Measurements from ENCODE around the gene GUCY1A1. TPM values are rescaled to one million over a fixed set of nuclear protein-coding genes. Genes with fewer than 3 reads are reported as not detected.
"Not testable (repeated sequence)": the region's sequence is repeated elsewhere in the genome, so short reads cannot be mapped to it uniquely, and the experiment has no call there.

Gene GUCY1A1
- total RNA-seq, 6 experiments from 2014 or later: 3.7 to 7.8 (median 6.5) TPM

DNA sequence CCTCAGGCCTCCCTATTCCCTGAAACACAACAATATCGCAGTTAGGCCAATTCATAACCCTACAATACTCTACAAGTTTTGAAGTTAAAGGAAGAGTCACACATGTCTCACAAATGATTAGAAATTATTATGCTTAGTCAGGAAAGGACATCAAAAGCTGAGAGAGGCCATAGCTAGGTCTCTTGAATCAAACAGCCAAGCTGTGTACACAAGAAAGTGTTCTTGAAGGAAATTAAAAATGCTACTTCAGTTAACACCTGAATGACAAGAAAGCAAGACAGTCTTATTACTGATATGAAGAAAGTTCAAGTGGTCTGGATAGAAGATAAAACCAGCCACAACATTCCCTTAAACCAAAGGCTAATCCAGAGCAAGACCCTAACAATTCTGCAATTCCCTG, 23.6 kb upstream of the GUCY1A1 start:
- intact Hi-C loops (cut with DNase I): no loop called here
- Histone ChIP-seq H3K36me3 (no peaks in the 10 kb centered on the region), H3K27ac (no peak overlapping the region), H3K4me1 (no peaks in the 10 kb centered on the region), H3K4me3 (no peak overlapping the region), H3K9me3 (no peaks in the 10 kb centered on the region), H3K27me3 (no peaks in the 10 kb centered on the region)
- WGBS (ENCODE audit: insufficient coverage, low coverage, low lambda C conversion rate, missing lambda C conversion rate): 84% methylated on average over 1 of the region's 1 CpG
- ATAC-seq: no peak
- DNase-seq: no peak
- no peak for TF ChIP-seq POLR2A (IDR thresholded peaks at IDR 0.05)
- no peak for TF ChIP-seq CTCF (IDR thresholded peaks at IDR 0.05)

GRCh38 chr4:155646001-155646400, 20.6 kb upstream of the GUCY1A1 start:
- Histone ChIP-seq H3K27ac (no peak overlapping the region), H3K9me3 (no peaks in the 10 kb centered on the region), H3K27me3 (no peaks in the 10 kb centered on the region), H3K36me3 (no peaks in the 10 kb centered on the region), H3K4me1 (no peaks in the 10 kb centered on the region), H3K4me3 (no peak overlapping the region)
- 46% methylated on average over 2 of the region's 2 CpGs for WGBS (ENCODE audit: insufficient coverage, low coverage, low lambda C conversion rate, missing lambda C conversion rate)
- intact Hi-C loops (cut with DNase I): no loop called here
- no peak for ATAC-seq
- TF ChIP-seq CTCF (IDR thresholded peaks at IDR 0.05): no peak
- no peak for TF ChIP-seq POLR2A (IDR thresholded peaks at IDR 0.05)
- no peak for DNase-seq

- H3K4me1 ChIP-seq; H3K27ac ChIP-seq; ATAC-seq; H3K27me3 ChIP-seq; DNase-seq; intact Hi-C loops (cut with DNase I); H3K4me3 ChIP-seq; H3K9me3 ChIP-seq; H3K36me3 ChIP-seq: not testable (repeated sequence)
- WGBS (ENCODE audit: insufficient coverage, low coverage, low lambda C conversion rate, missing lambda C conversion rate): 88% methylated on average over 4 of the region's 4 CpGs
Observed at GRCh38 chr4:155650785-155651184, 15.9 kb upstream of the GUCY1A1 start.

DNA sequence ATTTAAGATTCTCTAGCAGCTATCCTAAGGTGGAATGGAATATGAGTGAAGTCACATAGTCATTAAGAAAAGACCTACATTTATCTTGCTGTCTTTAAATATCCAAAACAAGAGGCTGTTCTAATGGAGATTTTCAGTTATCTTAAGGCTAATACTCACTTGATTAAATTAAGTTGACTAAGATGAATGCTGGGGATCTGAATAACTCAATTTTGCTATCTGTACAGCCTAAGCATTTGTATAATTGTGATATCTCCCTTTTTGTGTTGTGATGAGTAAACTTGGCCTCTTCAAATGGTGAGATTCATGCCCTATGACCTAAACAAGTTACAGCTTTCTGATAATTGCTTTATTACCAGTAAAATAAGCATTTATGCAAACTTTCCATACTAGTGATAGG, 13.6 kb upstream of the GUCY1A1 start:
- DNase-seq (no peak), ATAC-seq (no peak)
- TF ChIP-seq CTCF (IDR thresholded peaks at IDR 0.05) (no peak), POLR2A (IDR thresholded peaks at IDR 0.05) (no peak)
- H3K9me3 ChIP-seq: no peaks in the 10 kb centered on the region
- intact Hi-C loops (cut with DNase I): no loop called here
- no peaks in the 10 kb centered on the region for H3K27me3 ChIP-seq
- H3K4me1 ChIP-seq: no peaks in the 10 kb centered on the region
- no peaks in the 10 kb centered on the region for H3K36me3 ChIP-seq
- no peak overlapping the region for H3K27ac ChIP-seq
- H3K4me3 ChIP-seq: no peak overlapping the region

DNA sequence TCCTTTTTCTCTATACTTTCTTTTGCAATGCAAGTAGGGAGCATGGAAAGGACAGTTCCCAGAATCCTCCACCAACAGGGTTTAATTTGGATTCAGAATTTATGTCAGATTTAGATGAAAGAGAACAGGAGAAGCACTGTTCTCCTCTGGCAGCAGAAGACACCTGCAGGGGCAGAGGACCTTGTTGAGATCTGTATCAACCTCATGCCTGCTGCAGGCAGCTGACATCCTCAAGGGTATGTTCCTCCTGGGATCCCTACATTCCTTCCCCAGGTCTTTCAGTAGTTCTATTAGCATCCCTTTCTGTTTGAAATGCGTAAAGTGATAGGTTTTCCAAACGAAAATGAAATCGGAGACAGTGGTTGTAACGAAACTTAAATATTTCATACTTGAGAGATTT, 10.6 kb upstream of the GUCY1A1 start:
- H3K27ac ChIP-seq: no peak overlapping the region
- H3K4me1 ChIP-seq: no peaks in the 10 kb centered on the region
- no peak for ATAC-seq
- TF ChIP-seq CTCF (IDR thresholded peaks at IDR 0.05): no peak
- no peak for TF ChIP-seq POLR2A (IDR thresholded peaks at IDR 0.05)
- H3K9me3 ChIP-seq: no peaks in the 10 kb centered on the region
- no peak overlapping the region for H3K4me3 ChIP-seq
- WGBS (ENCODE audit: insufficient coverage, low coverage, low lambda C conversion rate, missing lambda C conversion rate): 41% methylated on average over 4 of the region's 4 CpGs
- intact Hi-C loops (cut with DNase I): no loop called here
- no peak for DNase-seq
- H3K27me3 ChIP-seq: no peaks in the 10 kb centered on the region
- no peaks in the 10 kb centered on the region for H3K36me3 ChIP-seq

Measured in right lobe of liver (tissue), 6 donors.